HUES6 (cell line): Measurements from ENCODE around the gene KRTAP10-2.
"Not testable (repeated sequence)": the region's sequence is repeated elsewhere in the genome, so short reads cannot be mapped to it uniquely, and the experiment has no call there.

ENCODE experiments used
- H3K27ac ChIP-seq: 2 replicates; pipeline ENCODE4 v1.7.0; 2013; ENCODE audit warnings: low read depth, mild to moderate bottlenecking, low read length, inconsistent platforms
- H3K27me3 ChIP-seq: 2 replicates; pipeline ENCODE4 v1.6.1; 2013; ENCODE audit warnings: low read length; ENCODE audit not compliant: control insufficient read depth, insufficient read depth
- H3K36me3 ChIP-seq: 2 replicates; pipeline ENCODE4 v1.6.1; 2013; ENCODE audit warnings: low read length; ENCODE audit not compliant: control insufficient read depth, insufficient read depth
- H3K4me1 ChIP-seq: 2 replicates; pipeline ENCODE4 v1.6.1; 2013; ENCODE audit warnings: low read length; ENCODE audit not compliant: control insufficient read depth, insufficient read depth
- H3K4me3 ChIP-seq: 2 replicates; pipeline ENCODE4 v1.5.1; 2013; ENCODE audit warnings: low read depth, low read length
- H3K9ac ChIP-seq: one replicate; pipeline ENCODE4 v1.6.1; 2013; ENCODE audit warnings: mild to moderate bottlenecking, low read length
- H3K9me3 ChIP-seq: 2 replicates; pipeline ENCODE4 v1.6.1; 2013; ENCODE audit warnings: low read depth, low read length; ENCODE audit not compliant: control insufficient read depth, insufficient read depth

The KRTAP10-2 gene

GRCh38 chr21:44551340-44551961 lies at the start of gene KRTAP10-2:
Gene KRTAP10-2 (minus strand): TSS chr21:44551505. CDS start chr21:44551458, 47 bp downstream.
- Histone ChIP-seq H3K27me3 (no peaks in the 10 kb centered on the region), H3K4me3 (no peak within 1 kb of the TSS), H3K9ac (no peak within 1 kb of the TSS), H3K9me3 (no peaks in the 10 kb centered on the region), H3K27ac (no peak within 1 kb of the TSS), H3K4me1 (peaks cover 51% of the 10 kb centered on the region), H3K36me3 (no peaks in the 10 kb centered on the region)

GRCh38 chr21:44601091-44601490 lies 49.8 kb upstream of the KRTAP10-2 start:
- H3K4me1 ChIP-seq: peaks cover 19% of the 10 kb centered on the region
- not testable (repeated sequence) for H3K36me3 ChIP-seq, H3K9ac ChIP-seq, H3K27me3 ChIP-seq, H3K4me3 ChIP-seq, H3K9me3 ChIP-seq, H3K27ac ChIP-seq

- Histone ChIP-seq H3K27ac (0 out of 2 replicates have a peak within 1 kb of the TSS, but pooled peaks have one; percentile 27), H3K4me1 (peaks cover 19% of the 10 kb centered on the region)
- not testable (repeated sequence) for H3K4me3 ChIP-seq, H3K9ac ChIP-seq, H3K36me3 ChIP-seq, H3K27me3 ChIP-seq, H3K9me3 ChIP-seq
These were observed 49.0 kb upstream of the KRTAP10-2 start, which contains the start of gene KRTAP10-7 for GRCh38 chr21:44600118-44600978. Gene KRTAP10-7 (plus strand): TSS chr21:44600597. CDS start chr21:44600622, 25 bp downstream.

GRCh38 chr21:44599264-44600029 lies 48.1 kb upstream of the KRTAP10-2 start:
- Histone ChIP-seq H3K36me3 (no peaks in the 10 kb centered on the region), H3K27ac (0 out of 2 replicates have a peak overlapping the region, but pooled peaks have one; percentile 27), H3K4me3 (no peak overlapping the region), H3K9me3 (peaks cover under 1% of the 10 kb centered on the region; the same call in 1 of the 2 replicates), H3K9ac (no peak overlapping the region), H3K4me1 (peaks cover 21% of the 10 kb centered on the region), H3K27me3 (no peaks in the 10 kb centered on the region)

- Histone ChIP-seq H3K9me3 (no peaks in the 10 kb centered on the region), H3K4me3 (no peak overlapping the region), H3K27me3 (no peaks in the 10 kb centered on the region), H3K4me1 (peaks cover 35% of the 10 kb centered on the region), H3K9ac (peak overlapping the region; percentile 48), H3K27ac (peak overlapping the region; percentile 71; the same call in 1 of the 2 replicates), H3K36me3 (no peaks in the 10 kb centered on the region)
These were observed 46.8 kb upstream of the KRTAP10-2 start for GRCh38 chr21:44598061-44598460.

GRCh38 chr21:44596068-44596725 lies 44.9 kb upstream of the KRTAP10-2 start:
- no peaks in the 10 kb centered on the region for H3K9me3 ChIP-seq
- H3K27me3 ChIP-seq: no peaks in the 10 kb centered on the region
- no peak overlapping the region for H3K4me3 ChIP-seq
- H3K4me1 ChIP-seq: peaks cover 42% of the 10 kb centered on the region
- H3K9ac ChIP-seq: no peak overlapping the region
- H3K36me3 ChIP-seq: no peaks in the 10 kb centered on the region
- H3K27ac ChIP-seq: no peak overlapping the region

GRCh38 chr21:44595524-44595923 lies 44.2 kb upstream of the KRTAP10-2 start:
- Histone ChIP-seq H3K27ac (no peak overlapping the region), H3K4me1 (peaks cover 42% of the 10 kb centered on the region), H3K4me3 (no peak overlapping the region), H3K27me3 (no peaks in the 10 kb centered on the region), H3K36me3 (no peaks in the 10 kb centered on the region), H3K9ac (no peak overlapping the region), H3K9me3 (no peaks in the 10 kb centered on the region)

GRCh38 chr21:44594406-44594916 lies 43.2 kb upstream of the KRTAP10-2 start:
- Histone ChIP-seq H3K4me1 (peaks cover 40% of the 10 kb centered on the region), H3K4me3 (no peak overlapping the region), H3K9me3 (no peaks in the 10 kb centered on the region), H3K9ac (no peak overlapping the region), H3K27ac (no peak overlapping the region), H3K27me3 (no peaks in the 10 kb centered on the region), H3K36me3 (no peaks in the 10 kb centered on the region)

GRCh38 chr21:44593598-44594405 lies 42.5 kb upstream of the KRTAP10-2 start:
- Histone ChIP-seq H3K27me3 (no peaks in the 10 kb centered on the region), H3K9ac (peak overlapping the region; percentile 12)

More at GRCh38 chr21:44593598-44594405, 42.5 kb upstream of the KRTAP10-2 start:
- H3K4me3 ChIP-seq: no peak overlapping the region
- H3K9me3 ChIP-seq: no peaks in the 10 kb centered on the region
- H3K4me1 ChIP-seq: peaks cover 37% of the 10 kb centered on the region
- H3K36me3 ChIP-seq: no peaks in the 10 kb centered on the region
- no peak overlapping the region for H3K27ac ChIP-seq
